Lower leg skin (tissue), 4 donors: Measurements from ENCODE around the gene FLNB. TPM values are rescaled to one million over a fixed set of nuclear protein-coding genes. Genes with fewer than 3 reads are reported as not detected.

ENCODE experiments used
- DNase-seq, 2 donors: peaks; one replicate each; pipeline ENCODE4 v3.0.0-alpha.2; 2019; ENCODE audit warnings: low spot score in 2 of 2
- H3K4me3 ChIP-seq: fragments of 200-600 bp; sonication (generic); 2 replicates; pipeline ENCODE4 v1.5.1; 2017; ENCODE audit warnings: mild to moderate bottlenecking, low read depth; ENCODE audit not compliant: poor library complexity, severe bottlenecking
- POLR2A ChIP-seq, 2 donors: fragments of 450-650 bp; IDR thresholded peaks; one replicate each; pipeline ENCODE4 v1.6.1; 2016 to 2017; ENCODE audit warnings: antibody characterized with exemption in 2 of 2, mild to moderate bottlenecking in 1 of 2, moderate library complexity in 1 of 2
- WGBS, 2 donors: methylation state at CpG; one replicate each; pipeline ENCODE4 v1.1.5; 2018; 5-methylcytosine and 5-hydroxymethylcytosine counted together
- intact Hi-C: fragments of 100-400 bp; cut with DNase I; formaldehyde crosslinking; loops from one replicate; pipeline ENCODE4 v1.15.0; 2023; ENCODE audit warnings: low total_unique reads
- total RNA-seq, 4 donors: library from RNA; depleted of rRNA; stranded (reverse); fragments of >200 nt; gene quantifications; one replicate each; pipeline ENCODE4 v1.1.0, GENCODE V29; 2016
- TF ChIP-seq, protein P1 (sequence below), 3 donors: fragments of 450-650 bp; IDR thresholded peaks; one replicate each; pipeline ENCODE4 v1.5.1; 2016; ENCODE audit warnings: antibody characterized with exemption in 3 of 3, mild to moderate bottlenecking in 3 of 3, moderate library complexity in 2 of 3

Gene FLNB
- total RNA-seq, 4 donors from 2014 or later: 108 to 155 (median 128) TPM

DNA sequence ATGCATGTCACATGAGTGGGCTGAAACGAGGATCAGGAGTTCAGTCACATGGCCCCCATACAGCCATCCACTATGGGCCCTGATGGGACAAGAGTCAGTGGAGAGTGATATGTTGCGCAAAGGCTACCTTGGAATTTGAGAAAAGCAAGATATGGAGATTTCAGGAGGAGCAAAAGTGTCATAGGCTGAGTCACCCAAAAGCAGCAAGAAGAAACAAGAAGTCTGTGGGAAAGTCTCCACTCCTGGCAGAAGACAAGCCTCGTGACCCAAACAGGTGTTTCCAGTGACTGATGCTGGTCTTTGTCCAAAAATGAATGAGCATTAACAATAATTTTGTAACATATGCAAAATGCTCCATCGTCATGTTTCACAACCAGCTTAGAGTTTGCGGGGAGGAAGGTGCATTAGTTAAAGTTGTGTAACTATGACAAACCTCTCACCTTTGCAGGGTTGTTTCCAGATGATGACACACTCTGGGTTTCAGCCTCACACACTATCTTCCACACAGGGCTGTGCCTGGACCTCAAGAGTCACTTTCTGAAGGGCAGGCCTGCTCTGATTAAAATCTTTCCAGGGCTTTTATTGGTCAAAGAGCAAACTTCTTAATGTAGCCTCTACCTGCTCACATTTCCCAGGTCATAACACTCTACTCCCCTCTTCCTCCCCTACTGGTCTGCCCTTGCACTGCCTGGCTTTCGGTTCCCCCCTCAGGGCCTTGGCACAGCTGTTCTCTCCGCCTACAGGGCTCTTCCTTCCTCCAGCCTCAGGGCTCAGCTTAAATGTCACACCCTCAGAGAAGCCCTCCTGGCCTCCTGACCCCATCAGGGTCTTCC lies 206.5 kb downstream of the FLNB start:
- WGBS, 2 donors: 45 to 51% methylated on average over 7 of the region's 7 CpGs
- H3K4me3 ChIP-seq: no peak overlapping the region
- peak; percentile 68 to 74 for DNase-seq
- intact Hi-C loops: no loop called here
- TF ChIP-seq, protein P1, sequence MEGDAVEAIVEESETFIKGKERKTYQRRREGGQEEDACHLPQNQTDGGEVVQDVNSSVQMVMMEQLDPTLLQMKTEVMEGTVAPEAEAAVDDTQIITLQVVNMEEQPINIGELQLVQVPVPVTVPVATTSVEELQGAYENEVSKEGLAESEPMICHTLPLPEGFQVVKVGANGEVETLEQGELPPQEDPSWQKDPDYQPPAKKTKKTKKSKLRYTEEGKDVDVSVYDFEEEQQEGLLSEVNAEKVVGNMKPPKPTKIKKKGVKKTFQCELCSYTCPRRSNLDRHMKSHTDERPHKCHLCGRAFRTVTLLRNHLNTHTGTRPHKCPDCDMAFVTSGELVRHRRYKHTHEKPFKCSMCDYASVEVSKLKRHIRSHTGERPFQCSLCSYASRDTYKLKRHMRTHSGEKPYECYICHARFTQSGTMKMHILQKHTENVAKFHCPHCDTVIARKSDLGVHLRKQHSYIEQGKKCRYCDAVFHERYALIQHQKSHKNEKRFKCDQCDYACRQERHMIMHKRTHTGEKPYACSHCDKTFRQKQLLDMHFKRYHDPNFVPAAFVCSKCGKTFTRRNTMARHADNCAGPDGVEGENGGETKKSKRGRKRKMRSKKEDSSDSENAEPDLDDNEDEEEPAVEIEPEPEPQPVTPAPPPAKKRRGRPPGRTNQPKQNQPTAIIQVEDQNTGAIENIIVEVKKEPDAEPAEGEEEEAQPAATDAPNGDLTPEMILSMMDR (IDR thresholded peaks at IDR 0.05): no peak
- TF ChIP-seq POLR2A (IDR thresholded peaks at IDR 0.05): no peak

DNA sequence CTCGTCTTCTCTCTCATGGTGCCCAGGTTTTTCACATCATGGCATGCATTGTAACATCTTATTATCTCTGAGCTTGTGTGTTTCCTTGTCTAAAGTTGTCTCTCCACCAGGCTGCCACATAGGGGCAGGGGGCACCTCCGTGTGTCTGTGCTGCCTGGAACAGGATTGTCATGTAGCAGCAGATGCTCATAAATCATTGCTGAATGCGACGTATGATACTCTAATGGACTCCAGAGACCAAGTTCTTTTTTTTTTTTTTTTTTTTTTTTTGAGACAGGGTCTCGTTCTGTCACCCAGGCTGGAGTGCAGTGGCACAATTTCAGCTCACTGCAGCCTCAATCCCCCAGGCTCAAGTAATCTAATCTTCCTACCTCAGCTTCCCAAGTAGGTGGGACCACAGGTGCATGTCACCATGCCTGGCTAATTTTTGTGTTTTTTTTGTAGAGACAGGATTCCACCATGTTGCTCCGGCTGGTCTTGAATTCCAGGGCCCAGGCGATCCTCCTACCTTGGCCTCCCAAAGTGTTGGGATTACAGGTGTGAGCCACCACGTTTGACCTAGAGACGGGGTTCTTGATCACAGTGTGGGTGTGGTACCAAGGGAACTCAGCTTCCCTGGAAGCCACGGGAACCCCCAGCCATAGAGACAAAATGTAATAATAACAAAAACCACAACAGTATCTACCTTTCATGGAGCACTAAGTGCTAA lies 207.2 kb downstream of the FLNB start:
- peak in 1 of 2 donors; percentile 83 for DNase-seq
- TF ChIP-seq POLR2A (IDR thresholded peaks at IDR 0.05): no peak
- TF ChIP-seq, protein P1 (IDR thresholded peaks at IDR 0.05): no peak
- WGBS, 2 donors: 55 to 63% methylated on average over 10 of the region's 10 CpGs
- no peak overlapping the region for H3K4me3 ChIP-seq
- intact Hi-C loops: no loop called here

DNA sequence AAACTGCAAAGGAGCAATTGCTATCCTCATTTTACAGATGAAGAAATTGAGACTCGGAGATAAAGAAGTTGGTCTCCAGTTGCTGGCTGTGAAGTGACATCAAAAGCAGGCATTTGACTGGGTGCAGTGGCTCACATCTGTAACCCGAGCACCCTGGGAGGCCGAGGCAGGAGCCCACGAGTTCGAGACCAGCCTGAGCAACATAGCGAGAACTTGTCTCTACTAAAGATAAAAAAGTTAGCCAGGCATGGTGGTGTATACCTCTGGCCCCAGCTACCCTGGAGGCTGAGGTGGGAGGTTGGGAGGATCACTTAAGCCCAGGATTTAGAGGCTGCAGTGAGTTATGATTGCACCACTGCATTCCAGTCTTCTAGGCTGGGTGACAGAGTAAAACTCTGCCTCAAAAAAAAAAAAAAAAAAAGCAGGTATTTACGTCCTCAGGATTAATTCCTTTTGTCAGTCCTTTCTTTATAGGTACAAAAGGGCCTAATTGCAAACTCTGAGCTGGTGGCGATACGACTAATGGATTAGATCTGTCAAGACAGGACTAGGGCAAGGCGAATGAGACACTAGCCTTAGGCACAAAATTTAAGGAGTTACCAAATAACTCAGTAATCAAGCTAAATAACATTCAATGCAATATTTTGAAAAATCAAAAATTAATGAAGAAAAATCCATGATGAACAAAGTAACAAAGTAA lies 208.4 kb downstream of the FLNB start:
- TF ChIP-seq, protein P1 (IDR thresholded peaks at IDR 0.05): no peak
- TF ChIP-seq POLR2A (IDR thresholded peaks at IDR 0.05): no peak
- intact Hi-C loops: no loop called here
- no peak overlapping the region for H3K4me3 ChIP-seq
- peak in 1 of 2 donors; percentile 59 for DNase-seq
- WGBS, 2 donors: 60 to 61% methylated on average over 10 of the region's 10 CpGs

DNA sequence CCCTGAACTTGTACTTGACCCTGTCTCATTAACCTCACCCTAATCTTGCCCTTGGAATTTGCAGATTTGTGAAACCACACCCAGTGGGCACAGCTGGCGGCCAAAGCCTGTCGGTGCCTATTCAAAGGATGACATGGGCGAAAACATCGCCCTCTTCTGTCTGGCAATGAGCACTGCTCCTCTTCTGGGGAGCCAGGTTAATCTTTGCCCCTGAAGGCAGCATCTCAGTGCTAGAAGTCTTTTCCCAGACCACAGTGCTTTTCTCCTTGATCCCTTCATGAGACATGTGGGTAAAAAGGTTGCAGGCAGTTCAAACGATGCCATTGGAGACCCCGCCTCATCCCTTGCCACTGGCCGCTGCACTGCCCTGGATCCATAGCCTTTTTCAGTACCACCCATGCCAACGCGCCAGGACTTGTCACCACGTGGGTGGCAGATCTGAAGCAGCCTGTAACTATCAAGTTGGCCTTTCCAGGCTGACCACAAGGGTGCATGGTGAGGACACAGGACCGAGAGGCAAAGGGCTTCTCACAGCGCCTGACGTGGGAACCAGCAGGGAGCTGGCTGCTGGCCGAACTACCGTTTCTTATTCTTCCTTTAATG lies 209.1 kb downstream of the FLNB start:
- TF ChIP-seq POLR2A (IDR thresholded peaks at IDR 0.05): no peak
- TF ChIP-seq, protein P1 (IDR thresholded peaks at IDR 0.05): peak in 1 of 3 donors; percentile 71
- WGBS, 2 donors: 17 to 24% methylated on average over 15 of the region's 15 CpGs
- intact Hi-C loops: no loop called here
- no peak overlapping the region for H3K4me3 ChIP-seq
- DNase-seq: peak; percentile 73 to 92

DNA sequence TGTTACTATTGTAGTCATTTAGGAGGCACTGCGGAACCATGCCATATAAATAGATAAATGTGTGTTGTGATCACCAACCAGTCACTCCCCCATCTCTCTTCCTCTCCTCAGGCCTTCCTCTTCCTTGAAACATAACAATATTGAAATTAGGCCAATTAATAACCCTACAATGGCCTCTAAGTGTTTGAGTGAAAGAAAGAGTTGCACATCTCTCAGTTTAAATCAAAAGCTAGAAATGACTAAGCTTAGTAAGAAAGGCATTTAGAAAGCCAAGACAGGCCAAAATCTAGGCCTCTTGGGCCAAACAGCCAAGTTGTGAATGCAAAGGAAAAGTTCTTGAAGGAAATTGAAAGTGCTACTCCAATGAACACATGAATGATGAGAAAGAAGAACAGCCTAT lies 210.7 kb downstream of the FLNB start:
- TF ChIP-seq, protein P1 (IDR thresholded peaks at IDR 0.05): no peak
- no peak for TF ChIP-seq POLR2A (IDR thresholded peaks at IDR 0.05)
- intact Hi-C loops: no loop called here
- WGBS, 2 donors: 87 to 91% methylated on average over 1 of the region's 1 CpG
- no peak overlapping the region for H3K4me3 ChIP-seq
- DNase-seq: peak in 1 of 2 donors; percentile 26
